ENCODE measurements around the gene TSSC4. TPM values are rescaled to one million over a fixed set of nuclear protein-coding genes. Genes with fewer than 3 reads are reported as not detected.

TSSC4 gene
- total RNA-seq, 1 experiment from 2014 or later, result 47.1 TPM

GRCh38 chr11:2413742-2414579 is 13.4 kb downstream of the TSSC4 start:
- H3K4me1 ChIP-seq (ENCODE audit: control insufficient read depth in 1 of 2, insufficient read depth in 2 of 2, low read length in 2 of 2), result no peaks in the 10 kb centered on the region
- H3K27me3 ChIP-seq (ENCODE audit: insufficient read depth, low read length), result no peaks in the 10 kb centered on the region
- CTCF ChIA-PET, result interaction anchor here (0.9 kb wide), 1 partner anchor 13 kb away, joined by 3 read pairs; the partner anchor contains the start of gene TSSC4
- H4K20me1 ChIP-seq (ENCODE audit: insufficient read depth), result no peaks in the 10 kb centered on the region
- no peak overlapping the region for H3K4me2 ChIP-seq (ENCODE audit: low read length)
- ATAC-seq (no peak), DNase-seq (ENCODE audit: low read depth, low spot score) (no peak)
- RAD21 ChIA-PET (ENCODE audit: low non-redundant PET in 1 of 2, low total read pairs in 2 of 2, uncharacterized antibody in 2 of 2, unreplicated experiment in 2 of 2), result no interaction called here
- H3K9me3 ChIP-seq (ENCODE audit: control insufficient read depth in 1 of 2, insufficient read depth in 1 of 2, low read depth in 1 of 2, low read length in 2 of 2), result no peaks in the 10 kb centered on the region
- no peaks in the 10 kb centered on the region for H3K9me2 ChIP-seq (ENCODE audit: insufficient read depth)
- H3K27ac ChIP-seq (ENCODE audit: low read depth, low read length), result no peak overlapping the region
- H3K79me2 ChIP-seq (ENCODE audit: insufficient read depth, low read length), result no peaks in the 10 kb centered on the region
- no TSS peak for BruUV-seq (replicated peaks)
- POLR2A ChIA-PET, result interaction anchor here (1.0 kb wide), 1 partner anchor 14 kb away, joined by 3 read pairs; the partner anchor contains the start of gene TSSC4
- no peaks in the 10 kb centered on the region for H3K36me3 ChIP-seq (ENCODE audit: control insufficient read depth in 1 of 2, insufficient read depth in 2 of 2, low read length in 2 of 2)
- no peak overlapping the region for H3K9ac ChIP-seq (ENCODE audit: low read length)
- H3K4me3 ChIP-seq (replicated peaks in 1 of 2; ENCODE audit: low read depth in 1 of 2, low read length in 2 of 2), result no peak overlapping the region
- TF ChIP-seq MAX (IDR thresholded peaks at IDR 0.05) (no peak), YY1 (IDR thresholded peaks at IDR 0.05; ENCODE audit: extremely low read depth, insufficient replicate concordance, low read depth, low read length) (no peak), SP1 (IDR thresholded peaks at IDR 0.05; ENCODE audit: low read depth) (no peak), ZBTB33 (IDR thresholded peaks at IDR 0.05; ENCODE audit: extremely low read depth, insufficient replicate concordance, low read length) (no peak), FOSL1 (IDR thresholded peaks at IDR 0.05; ENCODE audit: low read depth) (no peak), ATF3 (IDR thresholded peaks at IDR 0.05) (no peak), CBX3 (IDR thresholded peaks at IDR 0.05; ENCODE audit: low read depth) (no peak), RAD21 (IDR thresholded peaks at IDR 0.05; ENCODE audit: low read depth) (no peak), ZNF274 (IDR thresholded peaks at IDR 0.05; ENCODE audit: low read depth, low read length) (no peak), EGR1 (IDR thresholded peaks at IDR 0.05; ENCODE audit: low read depth) (no peak)
- intact Hi-C loops (cut with micrococcal nuclease), result no loop called here
- H2AFZ ChIP-seq (ENCODE audit: low read depth, low read length, poor library complexity, severe bottlenecking), result no peak overlapping the region

Measured in HCT116 (cell line).